HG02571 (cell line): ENCODE results near the gene LMTK2.
A peak's percentile ranks its signal among the peaks of the same experiment; 100 is the strongest.

ENCODE experiments used
- ATAC-seq: cut with Tn5 transposase; IDR thresholded peaks from one replicate; pipeline ENCODE4 v1.9.1; 2021; ENCODE audit warnings: mild to moderate bottlenecking, moderate library complexity; ENCODE audit not compliant: unreplicated experiment

LMTK2 gene

GRCh38 chr7:98202367-98203195 lies 95.9 kb downstream of the LMTK2 start:
- peak; percentile 86 for ATAC-seq

GRCh38 chr7:98203261-98203963 lies 96.8 kb downstream of the LMTK2 start:
- ATAC-seq, result peak; percentile 37

DNA sequence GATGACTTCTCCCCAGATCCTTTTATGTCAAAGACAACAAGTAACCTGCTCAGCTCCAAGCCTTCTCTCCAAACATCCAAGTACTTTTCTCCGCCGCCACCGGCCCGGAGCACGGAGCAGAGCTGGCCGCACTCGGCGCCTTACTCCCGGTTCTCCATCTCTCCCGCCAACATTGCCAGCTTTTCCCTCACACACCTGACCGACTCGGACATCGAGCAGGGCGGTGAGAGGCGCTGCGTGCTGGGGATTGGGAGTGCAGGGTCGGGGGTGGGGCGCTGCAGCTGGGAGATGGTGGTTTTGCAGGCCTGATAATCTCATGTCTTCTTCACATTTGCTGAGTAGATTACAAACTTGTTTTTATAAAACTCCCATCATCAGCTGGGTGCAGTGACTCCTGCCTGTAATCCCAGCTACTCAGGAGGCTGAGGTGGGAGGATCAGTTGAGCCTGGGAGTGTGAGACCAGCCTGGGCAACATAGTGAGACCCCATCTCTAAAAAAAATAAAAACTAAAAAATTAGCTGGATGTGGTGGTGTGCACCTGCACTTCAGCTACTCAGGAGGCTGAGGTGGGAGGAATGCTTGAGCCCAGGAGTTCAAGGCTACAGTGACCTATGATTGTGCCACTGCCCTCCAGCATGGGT lies 97.4 kb downstream of the LMTK2 start:
- ATAC-seq, result no peak

DNA sequence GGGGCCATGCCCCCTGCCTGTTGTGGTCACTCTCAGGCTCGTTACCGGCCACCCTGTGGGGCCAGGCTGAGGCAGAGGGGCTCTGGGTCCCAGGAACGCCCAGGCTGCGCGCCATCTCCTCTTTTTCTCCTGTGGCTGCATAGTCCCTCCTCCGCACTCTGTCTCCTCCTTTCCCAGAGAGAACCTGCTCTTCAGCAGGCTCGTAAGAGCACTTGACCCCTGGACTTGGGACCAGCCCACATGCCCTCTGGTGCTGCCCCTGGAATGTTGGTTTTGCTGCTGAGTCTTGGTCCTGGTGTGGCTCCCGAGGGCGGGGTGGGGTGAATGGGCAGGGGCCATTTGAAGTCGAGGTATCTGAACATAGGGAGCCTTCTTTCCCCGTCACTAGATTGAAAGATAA lies 98.0 kb downstream of the LMTK2 start:
- ATAC-seq, result no peak

GRCh38 chr7:98205162-98205845 lies 98.6 kb downstream of the LMTK2 start:
- no peak for ATAC-seq

DNA sequence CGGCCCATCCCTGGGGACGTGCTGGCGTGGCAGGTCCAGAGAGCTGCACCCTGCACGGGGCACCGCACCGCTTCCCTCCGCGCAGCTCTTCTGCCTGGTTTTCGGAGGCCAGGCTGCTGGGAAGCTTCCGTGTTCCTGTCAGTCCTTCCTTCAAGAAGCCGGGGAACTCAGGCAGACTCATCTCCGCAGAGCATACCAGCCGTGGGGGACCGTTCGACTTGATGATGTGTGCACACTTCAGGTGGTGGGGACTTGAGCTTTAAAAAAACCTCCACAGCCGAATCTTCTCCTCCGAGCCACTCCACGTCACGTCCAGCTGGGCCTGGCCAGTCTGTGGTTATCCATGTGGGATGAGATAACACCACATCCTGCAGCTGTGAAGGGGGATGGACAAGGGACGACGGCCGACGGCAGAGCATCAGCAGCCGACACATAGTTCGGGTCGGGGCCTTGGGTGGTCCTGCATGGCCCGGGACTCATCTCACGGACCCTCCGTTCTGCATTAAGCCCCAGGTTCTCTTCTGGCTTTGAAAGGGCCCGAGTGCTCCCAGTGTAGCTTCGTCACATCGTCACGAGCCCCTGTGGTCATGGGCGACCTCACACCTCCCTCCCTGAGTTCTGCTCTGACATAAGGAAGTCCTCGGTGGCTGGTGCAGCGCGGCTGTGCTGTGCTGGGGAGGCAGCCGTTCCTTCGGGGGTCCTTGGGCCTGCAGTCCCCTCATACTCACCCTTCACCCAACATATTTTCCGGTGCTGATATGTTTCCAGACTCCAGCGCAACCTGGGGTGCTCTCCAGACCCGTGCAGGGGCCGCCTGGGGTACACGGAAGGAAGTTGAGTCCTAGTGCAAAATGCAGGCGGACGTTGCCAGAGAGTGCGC lies 100.0 kb downstream of the LMTK2 start:
- no peak for ATAC-seq

- no peak for ATAC-seq
Measured at GRCh38 chr7:98209166-98209920, 102.7 kb downstream of the LMTK2 start.

DNA sequence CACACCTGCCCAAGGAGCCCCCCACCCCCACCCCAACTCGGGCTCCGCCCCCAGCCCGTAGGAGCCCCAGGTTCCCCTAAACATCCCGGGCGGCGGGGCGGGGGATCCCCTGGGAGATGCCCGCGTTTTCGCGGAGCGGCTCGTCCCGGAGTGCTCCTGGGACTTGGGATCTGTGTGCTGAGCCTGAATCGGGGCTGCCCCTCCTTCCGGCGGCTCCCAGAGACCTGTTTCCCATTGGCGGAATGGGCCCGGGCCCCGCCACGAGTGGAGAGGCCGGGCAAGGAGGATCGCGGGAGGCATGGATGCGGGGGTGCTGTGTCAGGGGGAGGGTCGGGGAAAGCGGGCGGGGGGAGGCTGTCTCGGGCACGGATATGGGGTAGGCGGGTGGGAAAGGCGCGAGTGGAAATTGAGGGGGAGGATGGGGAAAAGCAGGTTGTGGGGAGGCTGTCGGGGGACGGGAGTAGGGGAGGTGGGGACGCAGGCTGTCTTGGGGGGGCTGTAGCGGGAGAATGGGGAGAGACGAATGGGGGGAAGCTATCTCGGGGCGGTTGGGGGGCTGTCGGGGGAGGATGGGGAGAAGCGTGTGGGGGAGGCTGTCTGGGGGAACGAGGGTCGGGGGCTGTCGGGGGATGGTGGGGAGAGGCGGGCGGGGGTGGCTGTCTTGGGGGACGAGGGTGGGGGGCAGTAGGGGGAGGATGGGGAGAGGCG lies 104.0 kb downstream of the LMTK2 start:
- no peak for ATAC-seq

DNA sequence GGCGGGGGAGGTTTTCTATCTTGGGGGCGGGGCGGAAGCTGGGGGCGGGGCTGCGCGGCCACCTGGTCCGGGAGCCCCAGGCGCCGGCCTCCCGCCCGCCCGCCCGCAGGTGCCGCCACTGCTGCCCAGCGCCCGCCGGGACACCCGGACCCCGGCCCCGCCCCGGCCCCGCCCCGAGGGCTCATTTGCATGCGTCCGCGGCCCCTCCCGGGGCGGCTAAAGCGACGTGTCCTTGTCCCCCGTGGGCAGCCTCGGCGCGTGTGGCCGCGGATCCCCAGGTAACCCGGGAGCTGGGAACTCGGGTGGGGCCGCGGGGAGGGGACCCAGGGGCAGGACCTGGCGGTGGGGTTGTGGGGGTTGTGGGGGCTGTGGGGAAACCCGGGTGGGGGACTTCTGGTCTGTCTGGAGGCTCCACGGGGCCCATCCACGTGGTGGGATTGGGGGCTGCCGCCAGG lies 104.6 kb downstream of the LMTK2 start, which contains the start of gene BHLHA15:
BHLHA15 (plus strand) TSS at position 219 of the 455 bp plus-strand sequence. CDS start 871 bp downstream, outside the sequence.
- peak; percentile 56 for ATAC-seq

- ATAC-seq, result no peak
Measured at GRCh38 chr7:98211676-98212531, 105.2 kb downstream of the LMTK2 start.

DNA sequence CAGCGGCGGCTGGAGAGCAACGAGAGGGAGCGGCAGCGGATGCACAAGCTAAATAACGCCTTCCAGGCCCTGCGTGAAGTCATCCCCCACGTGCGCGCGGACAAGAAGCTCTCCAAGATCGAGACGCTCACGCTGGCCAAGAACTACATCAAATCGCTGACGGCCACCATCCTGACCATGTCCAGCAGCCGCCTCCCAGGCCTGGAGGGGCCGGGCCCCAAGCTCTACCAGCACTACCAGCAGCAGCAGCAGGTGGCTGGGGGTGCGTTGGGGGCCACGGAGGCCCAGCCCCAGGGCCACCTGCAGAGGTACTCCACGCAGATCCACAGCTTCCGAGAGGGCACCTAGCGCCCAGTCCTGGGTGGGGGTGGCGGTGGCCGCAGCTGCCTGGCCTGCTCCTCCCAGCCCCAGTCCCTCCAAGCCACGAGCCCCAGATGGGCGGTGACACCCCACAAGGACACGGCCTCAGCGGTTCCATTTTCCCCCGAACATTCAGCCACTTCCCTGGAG lies 105.9 kb downstream of the LMTK2 start:
- ATAC-seq, result no peak

DNA sequence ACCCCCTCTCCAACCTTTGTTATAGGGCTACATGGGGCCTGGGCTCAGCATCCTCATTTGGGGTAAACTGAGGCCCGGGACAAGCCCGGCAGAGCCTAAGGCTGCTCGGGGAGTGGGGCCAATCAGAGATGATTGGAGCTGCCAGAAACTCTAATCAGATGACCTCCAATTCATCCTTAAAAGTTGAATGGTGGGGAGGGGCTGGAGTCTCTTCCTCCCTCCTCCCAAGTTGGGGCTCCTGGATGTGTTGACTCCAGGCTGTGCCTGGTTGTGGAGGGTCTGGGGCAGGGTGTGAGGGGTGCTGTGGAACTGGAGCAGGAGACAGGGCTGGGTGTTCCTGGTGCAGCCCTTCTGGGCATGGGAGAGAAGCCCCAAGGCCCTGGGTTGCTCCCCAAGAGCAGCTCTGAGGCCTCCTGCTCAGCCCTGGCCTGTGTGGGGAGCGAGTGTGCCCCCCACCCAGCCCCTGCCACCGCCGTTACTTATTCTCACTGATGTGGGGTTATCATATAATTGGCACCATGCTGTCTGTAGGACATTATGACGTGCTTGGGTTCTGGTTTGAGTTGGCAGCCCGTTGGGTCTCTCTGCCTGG lies 106.7 kb downstream of the LMTK2 start:
- ATAC-seq, result no peak

DNA sequence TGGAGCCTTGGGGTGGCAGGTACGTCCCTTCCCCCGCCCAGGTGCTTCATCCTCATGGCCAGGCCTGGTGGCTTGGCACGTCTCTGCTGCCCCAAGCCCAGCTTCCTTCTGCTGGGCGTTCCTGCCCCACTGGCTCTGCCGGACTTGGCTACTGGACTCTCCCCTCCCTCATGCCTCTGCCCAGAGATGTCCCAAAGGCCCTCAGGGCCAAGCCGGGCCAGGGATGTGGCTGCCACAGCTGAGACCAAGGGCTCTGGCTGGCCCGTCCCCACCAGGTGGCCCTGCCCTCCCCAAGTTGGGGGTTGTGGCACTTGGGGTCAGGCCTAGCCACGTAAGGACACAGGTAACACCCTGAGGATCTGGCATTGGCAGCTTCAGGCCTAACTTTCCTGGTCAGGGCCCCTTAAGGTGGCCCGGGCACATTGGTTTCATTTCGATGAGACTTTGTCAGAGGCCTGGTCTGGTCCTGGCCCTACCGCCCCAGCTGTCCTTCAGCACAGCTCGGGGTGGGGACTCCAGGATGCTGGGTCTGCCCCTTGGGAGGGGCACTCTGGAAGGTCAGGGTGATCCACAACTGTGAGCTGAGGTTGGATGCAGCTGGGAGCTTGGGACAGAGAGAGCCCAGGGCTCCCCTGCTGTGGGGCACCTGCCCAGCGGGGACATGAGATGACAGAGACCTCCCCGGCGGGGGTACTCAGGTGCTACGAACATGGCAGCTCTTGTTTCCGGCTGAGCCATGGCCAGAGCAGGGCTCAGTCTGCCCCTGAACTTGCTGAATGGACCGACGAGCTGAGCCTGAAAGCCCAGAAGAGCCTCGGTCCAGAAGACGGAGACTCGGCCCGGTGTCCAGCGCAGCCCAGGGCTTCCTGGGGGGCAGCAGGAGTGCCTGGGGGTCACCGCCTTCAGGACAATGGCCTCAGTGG lies 107.5 kb downstream of the LMTK2 start:
- no peak for ATAC-seq

DNA sequence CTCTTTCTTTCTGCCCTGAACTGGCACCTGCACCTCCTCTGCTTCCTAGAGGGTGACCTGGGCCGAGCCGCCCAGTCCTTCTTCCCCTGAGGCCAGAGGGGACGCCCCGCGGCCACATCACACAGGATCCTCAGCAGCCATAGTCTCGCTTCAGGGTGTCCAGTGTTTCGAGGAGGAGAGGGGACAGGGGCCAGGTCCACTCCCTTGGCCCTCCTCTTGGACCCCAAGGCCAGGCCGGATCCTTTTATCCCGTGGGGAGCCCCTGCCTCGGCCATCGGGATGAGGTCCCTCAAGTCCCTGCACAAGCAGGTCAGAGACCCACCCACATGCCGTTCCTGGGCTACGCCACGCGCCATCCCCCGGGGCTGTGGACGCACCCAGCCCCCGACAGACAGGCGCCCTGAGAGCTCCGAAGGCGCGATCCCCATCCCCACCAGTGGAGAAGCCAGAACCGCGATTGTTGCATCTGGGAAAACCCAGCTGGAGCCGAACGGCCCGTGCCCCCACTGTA lies 108.2 kb downstream of the LMTK2 start:
- ATAC-seq, result no peak

DNA sequence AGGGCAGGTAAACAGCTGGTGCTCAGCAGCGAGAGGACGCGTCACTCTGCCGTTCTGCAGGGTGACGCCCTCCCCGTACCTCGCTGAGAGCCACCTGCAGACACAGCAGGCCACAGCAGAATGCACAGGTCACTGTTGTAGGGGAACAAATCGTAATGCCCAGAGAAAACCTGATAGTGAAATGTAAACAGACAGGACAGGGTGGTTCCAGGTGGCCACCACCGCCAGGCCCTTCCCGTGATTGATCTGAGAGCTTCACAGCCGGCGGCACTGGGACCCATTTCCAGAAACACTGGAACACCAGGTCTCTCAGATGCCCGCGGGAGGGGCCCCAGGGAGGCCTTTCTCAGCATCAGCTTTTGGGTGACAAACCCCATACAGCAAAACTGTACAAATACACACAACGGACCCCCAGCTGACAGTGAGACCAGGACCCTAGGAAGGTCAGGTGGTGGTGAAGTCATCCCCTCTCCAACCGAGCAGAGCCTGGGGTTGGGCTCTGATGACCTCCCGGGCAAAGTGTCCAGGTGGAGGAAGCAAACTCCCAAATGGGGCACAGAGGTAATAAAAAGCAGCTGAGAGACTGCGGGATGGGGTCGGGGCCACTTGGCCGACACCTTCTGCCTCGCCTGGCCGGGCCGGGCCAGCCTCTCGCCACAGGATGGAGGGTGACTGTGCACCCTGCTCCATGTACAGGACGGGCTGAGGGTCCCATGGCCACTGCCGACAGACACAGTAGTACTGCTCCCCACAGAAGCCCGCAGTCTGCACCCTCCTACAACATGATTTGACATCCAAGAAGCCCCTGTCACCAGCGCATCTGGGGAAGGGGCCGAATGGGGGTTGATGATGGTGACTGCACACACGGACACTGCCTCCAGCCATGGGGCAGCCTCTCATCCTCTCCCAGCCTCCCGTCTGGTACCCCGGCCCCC lies 109.2 kb downstream of the LMTK2 start:
- ATAC-seq, result no peak
